ENCODE measurements around the gene DIP2B. TPM values are rescaled to one million over a fixed set of nuclear protein-coding genes. Genes with fewer than 3 reads are reported as not detected.
"Not testable (repeated sequence)": the region's sequence is repeated elsewhere in the genome, so short reads cannot be mapped to it uniquely, and the experiment has no call there.

DIP2B gene
- 16.5 TPM for total RNA-seq
- long read RNA-seq, partial matches to known transcripts: 13 of 17 reads
- long read RNA-seq, other reads (novel, unspliced or antisense): 2 of 17 reads

- intact Hi-C loops (cut with DNase I): loop anchor here (1.0 to 10.0 kb wide), 2 partner anchors 133 to 230 kb away; no protein-coding TSS in a partner anchor
- DNase-seq (ENCODE audit: low spot score): peak; percentile 97
Measured at GRCh38 chr12:50504798-50505674, at the start of gene DIP2B. Gene DIP2B (plus strand): TSS chr12:50504985. CDS start chr12:50505141, 156 bp downstream.

DNA sequence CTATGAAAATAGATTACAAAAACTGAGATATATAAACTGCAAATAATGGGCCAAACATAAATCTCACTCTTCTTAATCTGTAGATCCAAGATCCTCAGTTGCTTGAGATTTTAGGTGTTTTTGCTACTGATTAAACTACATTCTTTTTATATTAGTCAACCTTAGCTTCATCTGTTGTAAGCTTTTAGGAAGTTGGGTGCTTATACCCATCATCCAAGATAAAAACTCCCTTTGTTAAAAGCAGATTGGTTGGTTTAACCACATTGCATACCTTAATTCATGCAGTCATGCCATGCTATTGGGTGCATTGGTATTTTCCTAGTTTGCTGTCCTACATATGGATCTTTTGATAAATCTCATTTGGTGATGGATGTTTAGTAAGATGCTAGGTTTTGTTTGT lies 46.2 kb upstream of the DIP2B start:
- DNase-seq (ENCODE audit: low spot score): no peak
- intact Hi-C loops (cut with DNase I): no loop called here

GRCh38 chr12:50467439-50467838 lies 37.3 kb upstream of the DIP2B start:
- intact Hi-C loops (cut with DNase I): no loop called here

GRCh38 chr12:50477241-50477832 lies 27.4 kb upstream of the DIP2B start:
- no peak for DNase-seq (ENCODE audit: low spot score)
- intact Hi-C loops (cut with DNase I): no loop called here

More at GRCh38 chr12:50467439-50467838, 37.3 kb upstream of the DIP2B start:
- DNase-seq (ENCODE audit: low spot score): no peak

DNA sequence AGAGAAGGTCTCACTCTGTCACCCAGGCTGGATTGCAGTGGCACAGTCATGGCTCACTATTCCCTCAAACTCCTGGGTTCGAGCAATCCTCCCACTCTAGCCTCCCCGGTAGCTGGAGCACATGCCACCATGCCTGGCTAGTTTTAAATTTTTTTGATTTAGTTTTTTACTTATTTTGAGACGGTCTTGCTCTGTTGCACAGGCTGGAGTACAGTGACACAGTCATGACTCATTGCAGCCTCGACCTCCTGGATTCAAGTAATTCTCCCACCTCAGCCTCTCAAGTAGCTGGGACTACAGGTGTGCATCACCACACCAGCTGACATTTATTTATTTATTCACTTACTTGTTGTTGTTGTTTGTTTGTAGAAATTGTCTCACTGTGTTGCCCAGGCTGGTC lies 22.2 kb upstream of the DIP2B start:
- no peak for DNase-seq (ENCODE audit: low spot score)
- intact Hi-C loops (cut with DNase I): no loop called here

- no peak for DNase-seq (ENCODE audit: low spot score)
- intact Hi-C loops (cut with DNase I): no loop called here
Measured at GRCh38 chr12:50483488-50483887, 21.3 kb upstream of the DIP2B start.

DNA sequence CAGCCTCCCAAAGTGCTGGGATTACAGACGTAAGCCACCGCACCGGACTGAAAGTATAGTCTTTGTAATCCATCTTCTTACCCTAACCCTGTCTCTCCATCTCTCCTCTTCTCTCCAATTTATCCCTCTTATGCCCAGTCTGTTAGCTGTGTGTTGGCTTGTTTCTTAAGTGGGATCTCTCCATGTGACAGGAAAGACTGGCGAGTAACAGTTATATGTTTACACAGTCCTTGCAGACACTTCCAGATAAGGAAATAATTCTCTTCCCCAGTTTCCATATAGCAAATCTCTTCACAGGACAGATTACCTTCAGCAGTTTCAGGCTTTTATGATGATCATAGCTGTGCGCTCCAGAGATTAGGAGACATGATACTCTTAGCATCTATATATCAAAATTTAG lies 16.0 kb upstream of the DIP2B start:
- no peak for DNase-seq (ENCODE audit: low spot score)
- intact Hi-C loops (cut with DNase I): no loop called here

DNA sequence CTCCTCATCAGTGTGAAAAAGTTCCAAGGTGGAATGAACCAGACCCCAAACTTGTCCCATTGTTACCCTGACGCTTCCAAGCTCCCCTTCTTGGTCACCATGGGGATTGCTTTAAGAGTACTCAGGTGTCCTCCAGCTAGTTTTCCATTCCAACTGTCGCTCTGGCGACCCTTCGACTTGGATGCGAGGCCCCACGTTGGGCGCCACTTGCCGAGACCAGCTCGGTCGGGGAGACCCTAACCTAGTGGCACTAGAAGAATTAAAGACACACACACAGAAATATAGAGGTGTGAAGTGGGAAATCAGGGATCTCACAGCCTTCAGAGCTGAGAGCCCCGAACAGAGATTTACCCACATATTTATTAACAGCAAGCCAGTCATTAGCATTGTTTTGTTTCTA lies 6.7 kb upstream of the DIP2B start:
- intact Hi-C loops (cut with DNase I); DNase-seq (ENCODE audit: low spot score): not testable (repeated sequence)

GRCh38 chr12:50505675-50506530 lies 1.1 kb downstream of the DIP2B start:
- intact Hi-C loops (cut with DNase I): loop anchor here (10.0 kb wide), 1 partner anchor 229 kb away; no protein-coding TSS in a partner anchor
- DNase-seq (ENCODE audit: low spot score): no peak

DNA sequence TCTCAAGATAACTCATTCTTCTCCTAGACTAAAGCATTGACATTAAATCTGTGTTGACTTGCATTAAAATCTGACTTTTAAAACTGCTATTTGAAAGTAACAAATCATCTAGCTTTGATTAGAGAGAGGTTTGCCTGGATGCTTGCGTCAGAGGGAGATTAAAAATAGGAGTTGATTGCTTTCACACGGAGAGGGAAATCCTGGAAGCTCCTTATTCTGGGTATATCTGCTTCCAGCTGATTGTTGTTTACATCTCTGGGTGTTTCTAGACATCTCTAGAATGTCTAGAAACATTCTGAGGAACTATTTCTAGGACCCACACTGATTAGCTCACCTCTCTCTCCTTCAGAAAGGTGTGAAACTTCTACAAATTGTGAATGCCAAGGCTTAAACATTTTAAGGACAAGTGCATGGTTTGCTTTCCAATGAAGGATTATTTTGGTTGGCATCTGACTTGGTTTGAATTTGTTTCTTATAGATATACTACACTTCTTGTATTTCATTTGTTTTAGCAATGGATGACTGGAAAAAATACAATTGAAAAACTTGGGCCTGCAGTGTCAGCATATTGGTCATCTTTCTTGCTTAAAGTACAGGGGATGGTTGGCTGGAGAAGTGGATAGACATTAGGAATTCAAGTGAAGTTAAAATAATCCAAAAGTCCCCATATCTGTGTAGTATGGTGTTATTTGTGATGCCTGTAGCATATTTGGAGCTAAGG lies 2.1 kb downstream of the DIP2B start:
- intact Hi-C loops (cut with DNase I): loop anchor here (10.0 kb wide), 1 partner anchor 228 kb away; no protein-coding TSS in a partner anchor

DNA sequence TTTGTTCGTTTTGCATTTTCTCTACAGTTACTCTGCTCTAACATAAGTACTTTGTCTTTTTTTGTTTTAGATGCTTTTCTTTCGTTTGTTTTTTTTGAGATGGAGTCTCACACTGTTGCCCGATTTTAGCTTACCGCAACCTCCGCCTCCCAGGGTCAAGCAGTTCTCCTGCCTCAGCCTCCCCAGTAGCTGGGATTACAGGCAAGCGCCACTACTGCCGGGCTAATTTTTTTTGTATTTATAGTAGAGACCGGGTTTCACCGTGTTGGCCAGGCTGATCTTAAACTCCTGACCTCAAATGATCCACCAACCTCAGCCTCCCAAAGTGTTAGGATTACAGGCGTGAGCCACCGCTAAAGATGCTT lies 2.7 kb downstream of the DIP2B start:
- intact Hi-C loops (cut with DNase I): loop anchor here (10.0 kb wide), 1 partner anchor 227 kb away; no protein-coding TSS in a partner anchor
- DNase-seq (ENCODE audit: low spot score): no peak

More for the DNA sequence above, 2.1 kb downstream of the DIP2B start:
- DNase-seq (ENCODE audit: low spot score): no peak

DNA sequence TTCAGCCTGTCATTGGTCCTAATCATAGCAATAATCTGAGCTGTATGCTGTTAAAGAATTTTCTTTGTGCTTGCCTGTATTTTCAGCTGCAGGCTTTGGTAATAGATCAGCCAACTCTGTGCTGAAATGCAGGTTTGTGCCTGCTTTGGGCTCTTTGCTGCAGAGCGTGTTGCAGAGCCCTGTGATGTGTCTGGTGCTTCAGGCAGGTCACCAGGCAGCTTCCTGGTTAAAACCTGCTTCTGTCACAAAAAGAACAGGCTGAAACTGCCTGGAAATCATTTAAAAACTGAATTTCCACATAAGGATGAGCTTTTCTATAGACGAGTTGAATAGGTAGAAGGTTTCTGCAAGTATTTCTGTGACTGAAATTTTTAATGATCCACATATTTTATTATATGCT lies 3.1 kb downstream of the DIP2B start:
- DNase-seq (ENCODE audit: low spot score): no peak
- intact Hi-C loops (cut with DNase I): loop anchor here (10.0 kb wide), 1 partner anchor 227 kb away; no protein-coding TSS in a partner anchor

DNA sequence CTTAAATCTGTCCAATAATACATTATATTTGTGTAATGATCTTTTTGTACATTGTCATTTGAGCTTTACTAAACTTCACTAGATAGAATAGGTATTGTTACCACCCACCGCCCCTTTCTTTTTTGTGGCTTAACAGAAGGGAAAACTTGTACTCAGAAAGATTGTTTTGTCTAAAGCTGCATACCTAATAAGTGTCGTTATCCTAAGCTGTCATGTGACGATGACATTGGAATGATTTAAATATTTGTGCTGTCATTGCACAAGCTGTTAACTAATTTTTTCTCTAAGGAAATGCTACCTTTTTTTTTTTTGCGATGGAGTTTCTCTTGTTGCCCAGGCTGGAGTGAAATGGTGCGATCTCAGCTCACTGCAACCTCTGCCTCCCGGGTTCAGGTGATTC lies 3.6 kb downstream of the DIP2B start:
- DNase-seq (ENCODE audit: low spot score): no peak
- intact Hi-C loops (cut with DNase I): loop anchor here (10.0 kb wide), 1 partner anchor 226 kb away; no protein-coding TSS in a partner anchor

- DNase-seq (ENCODE audit: low spot score): no peak
- intact Hi-C loops (cut with DNase I): loop anchor here (10.0 kb wide), 1 partner anchor 226 kb away; no protein-coding TSS in a partner anchor
Measured at GRCh38 chr12:50508970-50509663, 4.3 kb downstream of the DIP2B start.

DNA sequence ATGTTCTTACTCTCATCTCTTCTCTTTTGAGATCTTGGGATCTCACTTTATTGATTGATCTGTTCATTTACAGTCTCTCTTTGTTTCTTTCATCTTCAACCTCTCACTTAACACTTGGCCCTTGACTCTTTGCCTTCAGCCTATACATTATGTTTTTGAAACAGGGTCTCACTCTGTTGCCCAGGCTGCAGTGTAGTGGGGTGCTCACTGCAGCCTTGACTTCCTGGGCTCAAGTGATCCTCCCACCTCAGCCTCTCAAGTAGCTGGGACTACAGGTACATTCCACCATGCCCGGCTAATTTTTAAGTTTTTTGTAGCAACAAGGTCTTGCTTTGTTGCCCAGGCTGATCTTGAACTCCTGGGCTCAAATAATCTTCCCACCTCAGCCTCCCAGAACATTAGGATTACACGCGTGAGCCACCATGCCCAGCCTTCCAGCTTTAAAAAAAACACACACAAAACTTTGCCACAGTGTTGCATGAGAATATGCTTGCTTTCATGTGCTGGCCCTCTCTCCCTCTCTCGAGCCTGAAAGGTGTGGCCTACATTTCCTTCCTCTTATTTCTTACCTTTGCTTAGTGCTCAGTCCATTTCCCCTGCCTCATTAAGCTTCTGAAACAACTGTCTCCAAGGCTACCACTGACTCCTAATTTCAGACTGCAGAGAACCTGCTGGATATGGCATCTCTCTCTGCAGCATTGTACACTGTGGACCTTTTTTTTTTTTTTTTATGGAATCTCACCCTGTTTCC lies 9.9 kb downstream of the DIP2B start:
- no peak for DNase-seq (ENCODE audit: low spot score)

DNA sequence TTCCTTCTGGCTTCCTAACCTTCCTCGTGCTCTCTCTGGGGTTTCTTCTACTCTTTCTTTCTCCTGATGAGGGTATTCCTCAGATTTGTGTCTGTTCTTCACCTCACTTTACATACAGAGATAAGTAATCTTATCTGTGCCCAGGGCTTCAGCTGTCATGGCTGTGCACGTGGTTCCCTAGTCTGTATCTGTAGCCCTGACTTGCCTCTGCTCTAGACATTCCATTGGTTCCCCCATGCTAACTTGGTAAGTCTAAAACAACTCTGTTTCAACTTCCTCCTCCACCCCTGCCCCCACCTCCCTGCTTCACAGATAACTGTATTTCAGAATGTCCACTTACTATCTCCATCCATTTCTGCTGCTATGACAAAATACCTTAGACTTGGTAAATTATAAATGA lies 10.8 kb downstream of the DIP2B start:
- intact Hi-C loops (cut with DNase I): no loop called here
- DNase-seq (ENCODE audit: low spot score): no peak

More for the DNA sequence above, 9.9 kb downstream of the DIP2B start:
- intact Hi-C loops (cut with DNase I): no loop called here

DNA sequence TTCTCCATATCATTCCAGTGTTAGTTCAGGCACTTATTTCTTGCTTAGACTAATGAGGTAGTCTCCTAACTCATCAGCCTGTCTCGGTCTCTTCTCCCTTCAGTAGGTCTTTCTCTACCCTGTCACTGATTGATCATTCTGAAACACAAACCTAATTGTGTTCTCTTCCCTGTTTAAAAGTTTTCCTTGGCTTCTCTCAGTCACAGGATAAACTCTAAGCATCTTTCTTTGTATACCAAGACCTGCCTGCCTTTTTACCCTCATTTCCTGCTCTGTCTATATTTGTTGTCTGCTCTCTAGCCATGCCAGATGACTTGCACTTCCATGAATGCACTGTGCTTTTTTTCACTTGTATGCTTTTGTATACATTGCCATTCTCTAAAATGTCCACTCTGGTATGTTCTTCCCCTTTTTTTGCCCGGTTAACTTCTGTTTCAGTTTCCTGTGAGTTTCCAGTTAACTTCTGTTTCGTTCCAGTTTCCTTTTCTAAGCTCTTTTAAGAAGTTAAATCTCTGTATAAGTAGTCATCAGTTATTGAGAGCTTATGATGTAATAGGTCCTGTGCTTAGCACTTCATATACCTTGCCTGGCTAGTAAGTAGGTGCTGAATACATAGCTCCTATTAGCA lies 12.8 kb downstream of the DIP2B start:
- intact Hi-C loops (cut with DNase I): no loop called here
- no peak for DNase-seq (ENCODE audit: low spot score)
